D341Med (cell line): ENCODE measurements around the gene CRIM1.
"Not testable (repeated sequence)": the region's sequence is repeated elsewhere in the genome, so short reads cannot be mapped to it uniquely, and the experiment has no call there.

Experiments
- DNase-seq: peaks from one replicate; pipeline ENCODE4 v3.0.0; 2012; ENCODE audit warnings: low spot score

CRIM1 gene

GRCh38 chr2:36354811-36355150 lies 797 bp upstream of the CRIM1 start:
- no peak for DNase-seq

DNA sequence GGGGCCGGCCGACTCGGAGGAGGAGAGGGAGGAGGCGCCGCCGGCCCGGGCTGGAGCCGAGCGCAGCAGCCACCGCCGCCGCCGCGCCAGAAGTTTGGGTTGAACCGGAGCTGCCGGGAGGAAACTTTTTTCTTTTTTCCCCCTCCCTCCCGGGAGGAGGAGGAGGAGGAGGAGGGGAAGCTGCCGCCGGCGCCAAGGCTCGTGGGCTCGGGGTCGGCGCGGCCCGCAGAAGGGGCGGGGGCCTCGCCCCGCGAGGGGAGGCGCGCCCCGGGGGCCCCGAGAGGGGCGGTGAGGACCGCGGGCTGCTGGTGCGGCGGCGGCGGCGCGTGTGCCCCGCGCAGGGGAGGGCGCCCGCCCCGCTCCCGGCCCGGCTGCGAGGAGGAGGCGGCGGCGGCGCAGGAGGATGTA lies 316 bp downstream of the CRIM1 start:
- DNase-seq, result no peak

- DNase-seq, result peak; percentile 67
These were observed 866 bp downstream of the CRIM1 start for GRCh38 chr2:36356298-36356989.

DNA sequence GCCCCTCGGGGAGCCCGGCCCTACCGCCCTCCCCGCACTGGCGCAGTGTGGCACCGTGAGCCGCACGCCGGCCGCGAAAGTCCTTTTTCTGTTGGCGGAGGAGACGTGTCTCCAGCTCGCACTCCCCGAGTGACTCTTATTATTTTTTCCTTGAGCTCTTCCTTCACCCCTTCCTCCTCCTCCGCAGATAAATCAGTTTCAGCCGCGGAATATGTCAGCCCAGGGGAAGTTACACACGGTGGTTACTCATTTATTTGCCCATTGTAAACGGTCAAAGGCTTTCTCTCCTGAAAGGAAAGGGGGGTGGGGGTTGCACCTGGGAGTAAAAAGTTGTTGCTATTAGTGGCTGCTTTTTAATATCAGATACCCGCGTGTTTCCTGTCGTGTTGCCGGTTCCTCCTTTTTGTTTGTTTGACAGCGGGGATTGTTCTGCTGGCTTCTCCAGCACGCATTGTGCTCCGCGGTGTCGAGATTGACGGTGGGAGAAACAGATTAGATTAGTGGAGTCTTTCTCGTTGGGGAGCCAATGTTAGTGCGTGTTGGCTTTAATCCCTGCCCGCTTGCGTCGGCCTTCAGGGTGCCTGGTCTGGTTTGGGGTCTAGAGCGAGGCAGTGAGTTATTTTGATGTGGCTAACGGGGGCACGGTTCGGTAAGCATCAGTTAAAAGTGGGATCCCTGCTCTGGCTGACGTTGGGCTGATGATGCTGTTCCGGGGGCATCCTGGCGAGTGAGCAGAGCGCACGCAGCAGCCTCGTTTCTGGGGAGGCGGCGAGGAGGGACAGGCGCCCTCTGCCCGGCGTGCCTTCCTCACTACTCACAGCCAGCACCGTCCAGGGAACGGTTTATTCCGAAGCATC lies 1.6 kb downstream of the CRIM1 start:
- DNase-seq, result peak; percentile 54

DNA sequence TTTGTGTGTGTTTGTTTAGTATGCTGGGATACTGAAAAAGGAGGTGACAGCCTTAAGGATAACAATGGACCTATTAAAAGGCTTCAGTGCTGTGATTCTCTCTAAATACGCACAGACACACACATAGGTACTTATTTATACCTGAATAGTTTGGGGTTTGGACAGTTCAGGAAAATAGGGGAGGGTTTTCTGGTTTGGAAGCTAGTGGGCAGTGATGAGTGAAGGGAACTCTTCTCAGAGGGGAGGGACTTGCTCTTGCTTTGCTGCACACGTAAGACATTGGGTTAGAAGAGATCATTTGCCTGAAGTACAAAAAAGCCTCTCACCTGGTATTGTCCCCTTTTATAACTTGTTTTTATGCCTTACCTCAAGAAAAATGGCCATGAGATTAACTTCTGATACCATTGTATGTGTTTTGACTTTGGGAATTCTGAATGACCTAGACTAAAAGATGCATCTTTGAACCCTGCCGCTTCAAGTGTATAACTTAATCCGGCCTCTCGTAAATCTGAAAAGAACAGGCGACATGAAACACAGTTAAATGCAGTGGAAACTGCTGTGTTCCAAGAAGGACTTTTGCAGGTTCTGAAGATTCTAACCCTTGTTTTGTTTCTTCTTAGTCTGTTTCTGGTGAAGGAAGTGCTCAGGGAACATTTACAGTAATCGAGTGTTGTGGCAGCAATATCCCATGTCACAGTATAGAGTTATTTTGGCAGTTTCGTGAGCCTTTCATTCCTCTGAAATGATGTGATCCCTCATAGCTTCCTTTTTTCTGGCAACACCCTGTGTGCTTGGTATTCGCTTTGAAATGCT lies 2.5 kb downstream of the CRIM1 start:
- DNase-seq, result no peak

DNA sequence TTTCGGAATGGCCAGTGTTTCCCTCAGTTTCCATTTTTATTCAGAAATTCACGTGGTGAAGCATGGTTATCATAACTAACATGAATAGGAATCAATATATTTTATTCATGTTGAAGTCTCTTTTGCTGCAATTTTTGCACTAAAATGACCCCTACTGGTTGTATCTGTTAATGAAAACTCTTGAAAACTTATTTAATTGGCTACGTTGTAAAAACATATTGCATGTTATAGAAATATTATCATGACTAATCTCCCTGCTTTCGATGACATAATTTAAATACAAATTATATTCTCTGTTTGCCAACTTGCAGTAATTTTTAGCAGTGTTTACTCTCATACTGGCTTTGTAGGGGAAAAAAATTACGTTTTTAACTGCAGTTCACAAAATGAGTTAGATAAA lies 3.5 kb downstream of the CRIM1 start:
- no peak for DNase-seq

GRCh38 chr2:36360063-36360462 lies 4.5 kb downstream of the CRIM1 start:
- DNase-seq, result no peak

GRCh38 chr2:36360834-36361233 lies 5.3 kb downstream of the CRIM1 start:
- no peak for DNase-seq

DNA sequence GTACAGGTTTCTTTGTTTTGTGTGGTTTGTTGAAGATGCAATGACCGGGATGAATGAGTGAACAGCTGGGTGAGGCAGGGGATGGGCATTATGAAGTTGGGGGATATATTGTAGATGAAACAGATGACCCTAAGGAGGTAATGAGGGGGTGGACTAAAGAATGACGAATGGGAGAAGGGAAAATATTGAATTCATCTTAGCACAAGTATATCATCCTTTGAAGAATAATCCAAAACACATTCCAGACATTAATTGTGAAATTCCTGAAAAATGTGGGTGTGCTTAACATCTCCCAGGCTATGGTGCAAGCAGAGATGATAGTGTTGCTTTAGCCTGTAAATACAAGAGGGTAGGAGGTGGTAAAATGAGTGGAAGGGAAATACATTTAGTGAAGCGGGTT lies 5.8 kb downstream of the CRIM1 start:
- DNase-seq, result no peak

DNA sequence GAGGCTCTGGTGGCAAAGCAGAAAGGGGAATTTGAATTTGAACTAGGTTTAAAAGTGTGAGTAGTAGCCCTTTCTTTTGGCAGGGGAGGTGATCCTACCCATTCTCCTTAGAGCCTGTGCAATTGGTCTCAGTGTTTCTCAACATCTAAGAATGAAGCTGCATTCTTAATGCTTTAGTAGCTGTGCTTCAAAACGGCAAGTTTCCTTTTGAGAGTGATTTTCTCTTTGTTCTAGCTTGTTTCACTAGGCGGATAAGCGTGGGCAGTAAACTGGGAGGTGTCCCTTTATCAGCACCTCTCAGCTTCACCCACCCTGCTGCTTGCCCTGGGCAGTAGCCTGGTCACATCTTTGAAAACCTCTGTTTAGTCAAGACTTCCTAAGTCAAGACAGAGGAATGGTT lies 6.7 kb downstream of the CRIM1 start:
- no peak for DNase-seq

DNA sequence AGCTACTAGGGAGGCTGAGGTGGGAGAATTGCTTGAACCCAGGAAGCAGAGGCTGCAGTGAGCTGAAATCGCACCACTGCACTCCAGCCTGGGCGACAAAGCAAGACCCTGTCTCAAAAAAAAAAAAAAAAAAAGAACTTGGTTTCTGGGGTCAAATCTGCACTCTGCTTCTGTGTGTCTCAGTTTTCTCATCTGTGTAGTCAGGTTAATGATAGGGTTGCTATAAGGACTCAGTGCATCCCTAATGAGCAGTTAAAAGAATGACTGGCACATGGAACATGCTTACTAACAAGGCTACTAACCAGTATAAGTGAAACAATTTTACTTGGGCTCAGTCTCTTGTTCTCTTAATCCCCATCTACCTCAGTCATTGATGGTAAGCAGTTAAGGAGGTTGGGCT lies 7.5 kb downstream of the CRIM1 start:
- DNase-seq, result not testable (repeated sequence)

GRCh38 chr2:36366491-36367120 lies 11.0 kb downstream of the CRIM1 start:
- no peak for DNase-seq

- DNase-seq, result no peak
These were observed 11.9 kb downstream of the CRIM1 start for GRCh38 chr2:36367486-36367885.

DNA sequence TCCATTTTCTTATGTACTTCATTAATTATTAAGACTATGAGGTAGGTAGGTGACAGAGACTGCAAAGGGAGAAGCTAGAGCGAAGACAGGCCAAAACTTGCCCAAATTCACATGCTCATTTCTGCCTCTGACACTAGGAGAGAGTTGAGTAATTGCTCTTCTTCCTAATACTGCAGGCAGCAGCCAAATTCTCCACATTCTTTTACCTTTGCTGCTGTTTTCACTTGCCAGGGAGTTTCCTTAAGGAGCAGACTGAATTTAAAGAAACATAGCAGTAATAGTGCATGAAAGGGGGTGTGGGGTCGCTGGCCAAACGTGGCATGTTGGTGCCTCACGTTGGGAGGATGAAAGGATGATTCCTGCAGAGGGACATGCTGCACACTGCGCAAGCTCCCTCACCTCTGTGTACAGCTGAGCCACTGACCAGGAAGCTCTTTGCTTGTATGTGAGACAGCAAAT lies 12.3 kb downstream of the CRIM1 start:
- DNase-seq, result no peak

DNA sequence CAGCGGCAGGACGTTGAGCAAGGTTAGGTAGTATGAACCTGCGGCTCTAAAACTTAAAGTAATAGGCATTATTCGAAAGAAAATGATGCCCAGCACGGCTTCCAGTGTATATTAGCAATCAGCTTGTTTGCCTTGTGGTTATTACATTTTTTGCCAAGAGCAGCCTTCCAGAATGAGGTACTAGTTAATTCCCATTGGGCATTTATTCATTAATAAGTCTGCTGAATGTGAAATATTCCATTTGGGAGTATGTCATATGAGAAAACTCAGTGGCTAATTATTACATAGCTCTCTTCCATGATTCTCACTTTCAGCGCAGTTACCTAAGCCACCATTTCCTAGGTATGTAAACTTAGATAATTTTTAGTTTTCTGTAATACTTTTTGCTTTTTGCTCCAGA lies 12.9 kb downstream of the CRIM1 start:
- DNase-seq, result no peak

DNA sequence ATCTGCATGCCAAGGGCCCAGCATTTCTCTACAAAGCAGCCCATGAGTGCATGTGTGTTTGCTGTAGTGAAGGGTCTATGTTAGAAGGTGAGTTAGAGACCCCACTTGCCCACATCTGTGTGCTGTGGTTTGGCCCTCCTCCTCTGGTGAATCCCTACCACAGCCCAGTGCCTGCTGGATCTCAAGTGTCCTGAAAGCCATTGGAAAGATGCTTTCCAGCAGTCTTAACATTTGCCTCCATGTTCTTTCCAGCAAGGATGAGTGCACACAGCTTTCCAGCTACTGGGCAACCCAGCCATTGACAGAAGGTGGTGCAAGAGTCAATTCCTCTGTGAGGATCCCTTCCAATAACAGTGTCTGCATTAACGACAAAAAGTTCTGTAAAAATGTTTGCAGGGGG lies 13.6 kb downstream of the CRIM1 start:
- no peak for DNase-seq

DNA sequence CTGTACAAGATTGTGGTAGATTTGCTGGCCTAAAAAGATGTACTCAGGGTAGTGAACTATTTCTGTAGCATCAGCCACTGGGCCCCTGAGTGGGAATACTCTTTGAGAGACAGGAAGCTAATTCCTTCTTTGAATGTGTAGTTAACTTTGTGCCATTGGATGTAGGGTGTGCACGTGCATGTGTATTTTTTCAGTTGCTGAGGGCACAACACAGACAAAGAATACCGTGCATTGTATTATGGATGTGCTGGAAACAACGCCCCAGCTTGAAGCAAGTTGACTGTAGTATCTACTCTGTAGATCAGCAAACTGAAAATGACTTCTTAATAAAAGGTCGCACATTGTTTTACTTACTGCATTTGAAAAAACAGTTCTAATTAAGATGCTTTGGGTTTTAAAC lies 14.1 kb downstream of the CRIM1 start:
- DNase-seq, result no peak

DNA sequence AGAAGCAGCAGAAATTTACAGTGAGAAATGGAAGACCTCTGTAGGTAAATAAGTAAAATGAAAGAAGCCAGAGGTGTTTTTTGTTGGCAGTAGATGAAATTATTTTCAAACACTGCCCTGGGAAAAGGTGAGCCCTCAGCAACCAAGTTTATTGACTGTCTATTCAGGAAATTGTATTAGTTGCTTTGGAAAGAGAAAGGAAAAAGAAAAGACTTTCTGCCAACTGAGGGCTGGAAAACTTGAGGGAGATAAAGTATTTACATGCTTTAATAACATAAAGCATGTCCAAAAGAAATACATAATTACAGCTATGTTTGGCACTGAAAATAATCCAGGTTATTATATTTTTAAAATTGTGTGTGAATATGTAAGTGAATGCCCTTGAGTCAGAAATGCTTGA lies 14.7 kb downstream of the CRIM1 start:
- DNase-seq, result no peak

DNA sequence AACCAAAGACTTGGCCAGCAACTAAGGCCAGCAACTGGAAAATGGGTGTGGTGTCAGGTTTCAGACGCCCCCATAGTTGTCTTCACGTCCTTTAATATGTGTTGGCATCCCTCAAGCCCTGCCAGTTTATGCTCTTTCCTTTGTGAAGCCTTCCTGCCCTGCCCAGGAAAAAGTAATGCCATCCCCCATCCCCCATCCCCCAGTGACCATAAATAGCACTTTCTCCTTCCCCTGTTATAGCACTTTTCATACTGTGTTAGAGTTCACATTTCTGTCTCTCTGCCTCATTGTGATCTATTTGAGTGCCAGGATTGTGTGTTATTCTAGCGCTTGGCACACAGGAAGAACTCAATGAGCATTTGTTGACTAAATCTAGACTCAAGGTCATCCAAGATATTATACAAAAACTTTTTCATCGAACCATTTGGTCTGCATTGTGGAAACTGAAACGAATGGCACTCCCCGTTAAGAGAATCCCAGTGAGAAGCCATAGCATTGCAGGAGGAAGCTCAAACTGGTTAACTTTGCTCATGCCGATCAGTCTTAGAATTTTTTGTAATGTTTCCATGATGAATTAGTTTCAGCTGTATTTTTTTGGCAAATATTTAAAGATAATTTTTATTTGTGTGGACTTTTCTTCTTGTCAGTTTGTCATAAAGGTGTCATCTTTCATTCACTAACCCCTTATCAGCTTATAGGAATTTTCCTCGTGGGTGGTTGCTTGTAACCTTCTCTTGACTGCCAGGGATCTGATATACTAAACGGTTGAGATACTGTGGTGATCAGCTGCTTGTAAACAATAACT lies 15.7 kb downstream of the CRIM1 start:
- no peak for DNase-seq

DNA sequence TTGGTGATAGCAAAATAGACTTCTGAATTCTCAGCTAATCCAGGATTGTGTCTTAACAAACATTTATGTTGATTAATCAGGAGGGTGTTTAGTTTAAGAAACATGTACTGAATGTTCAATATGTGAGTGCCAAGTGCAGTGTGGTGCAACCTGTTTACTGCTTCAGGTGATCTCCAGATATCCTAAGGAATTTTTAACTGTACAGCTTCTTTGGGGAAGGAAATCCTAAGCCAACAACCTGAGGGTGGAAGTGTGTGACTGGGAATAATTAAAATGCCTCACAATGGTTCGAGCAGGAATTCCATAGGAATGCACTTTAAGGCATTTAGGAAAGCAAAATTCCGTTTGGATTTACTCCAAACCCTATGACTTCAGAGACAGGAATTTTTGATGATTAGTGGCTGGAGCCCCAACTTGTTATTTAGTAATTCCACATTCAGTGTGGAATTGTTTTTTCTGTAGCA lies 16.4 kb downstream of the CRIM1 start:
- DNase-seq, result no peak
